AG04449 (cell line): ENCODE results near the gene SOX15.

Source experiments
- CTCF ChIA-PET: fragments of 350-600 bp; formaldehyde crosslinking; extraction: SDS; loops from one replicate; lab custom pipeline; 2021; ENCODE audit warnings: antibody characterized with exemption; lab: Yijun Ruan, JAX
- POLR2A ChIA-PET: fragments of 400-600, 350-600 bp; formaldehyde crosslinking; extraction: SDS; loops from one replicate; lab custom pipeline; 2020; ENCODE audit warnings: antibody characterized with exemption, inconsistent platforms; lab: Yijun Ruan, JAX
- DNase-seq: peaks from one replicate; pipeline ENCODE4 v3.0.0-alpha.2; 2010; ENCODE audit warnings: low read depth, low spot score
- H3K4me3 ChIP-seq: 2 replicates; pipeline ENCODE4 v1.5.1; 2011; ENCODE audit warnings: low read depth, mild to moderate bottlenecking, control low read depth, low read length
- TF ChIP-seq, protein P1 (sequence below): IDR thresholded peaks from one replicate; pipeline ENCODE4 v1.5.1; 2011; ENCODE audit warnings: mild to moderate bottlenecking, moderate library complexity, low read length, control low read depth, inconsistent platforms; ENCODE audit not compliant: insufficient read depth; ENCODE audit errors: missing control alignments

SOX15 gene

DNA sequence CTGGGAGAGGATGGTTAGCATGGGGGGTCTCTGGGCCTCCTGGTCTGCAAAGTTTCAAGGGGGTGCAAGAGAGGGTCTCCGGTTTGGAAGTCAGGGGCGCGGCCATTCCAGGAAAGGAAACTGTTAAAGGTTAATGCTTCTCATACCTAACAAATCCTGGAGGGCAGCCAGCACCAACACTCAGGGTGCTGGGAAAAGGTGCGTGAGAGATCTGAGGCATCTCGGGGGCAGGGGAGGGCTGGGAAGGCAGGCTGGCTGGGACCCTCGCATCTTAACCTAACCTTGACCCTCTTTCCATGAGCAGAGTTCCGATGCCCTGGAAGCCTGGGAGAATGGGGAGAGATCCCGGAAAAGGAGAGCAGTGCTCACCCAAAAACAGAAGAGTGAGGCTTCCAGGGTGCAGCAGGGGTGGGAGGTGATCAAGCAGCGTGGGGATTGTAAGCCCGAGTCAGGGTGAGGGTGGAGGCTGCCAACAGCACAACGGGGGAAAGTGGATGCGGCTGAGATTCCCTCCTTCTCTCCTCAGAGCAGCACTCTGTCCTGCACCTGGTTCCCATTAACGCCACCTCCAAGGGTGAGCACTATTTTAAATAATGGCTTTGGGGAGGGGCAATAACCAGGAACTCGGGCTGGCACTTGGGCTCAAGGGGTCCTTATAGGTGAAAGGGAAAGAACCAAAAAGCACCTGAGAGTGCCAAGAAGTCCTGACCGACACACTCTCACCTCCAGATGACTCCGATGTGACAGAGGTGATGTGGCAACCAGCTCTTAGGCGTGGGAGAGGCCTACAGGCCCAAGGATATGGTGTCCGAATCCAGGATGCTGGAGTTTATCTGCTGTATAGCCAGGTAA, 30.3 kb downstream of the SOX15 start:
- POLR2A ChIA-PET, result interaction anchor here (1.1 to 2.5 kb wide), 4 partner anchors 10 to 214 kb away, joined by 3 to 13 read pairs (median 6); partner anchors contain the start of gene POLR2A
- TF ChIP-seq, protein P1, sequence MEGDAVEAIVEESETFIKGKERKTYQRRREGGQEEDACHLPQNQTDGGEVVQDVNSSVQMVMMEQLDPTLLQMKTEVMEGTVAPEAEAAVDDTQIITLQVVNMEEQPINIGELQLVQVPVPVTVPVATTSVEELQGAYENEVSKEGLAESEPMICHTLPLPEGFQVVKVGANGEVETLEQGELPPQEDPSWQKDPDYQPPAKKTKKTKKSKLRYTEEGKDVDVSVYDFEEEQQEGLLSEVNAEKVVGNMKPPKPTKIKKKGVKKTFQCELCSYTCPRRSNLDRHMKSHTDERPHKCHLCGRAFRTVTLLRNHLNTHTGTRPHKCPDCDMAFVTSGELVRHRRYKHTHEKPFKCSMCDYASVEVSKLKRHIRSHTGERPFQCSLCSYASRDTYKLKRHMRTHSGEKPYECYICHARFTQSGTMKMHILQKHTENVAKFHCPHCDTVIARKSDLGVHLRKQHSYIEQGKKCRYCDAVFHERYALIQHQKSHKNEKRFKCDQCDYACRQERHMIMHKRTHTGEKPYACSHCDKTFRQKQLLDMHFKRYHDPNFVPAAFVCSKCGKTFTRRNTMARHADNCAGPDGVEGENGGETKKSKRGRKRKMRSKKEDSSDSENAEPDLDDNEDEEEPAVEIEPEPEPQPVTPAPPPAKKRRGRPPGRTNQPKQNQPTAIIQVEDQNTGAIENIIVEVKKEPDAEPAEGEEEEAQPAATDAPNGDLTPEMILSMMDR, result no peak
- no peak for DNase-seq
- no peak overlapping the region for H3K4me3 ChIP-seq
- CTCF ChIA-PET, result interaction anchor here (0.6 to 3.3 kb wide), 54 partner anchors 10 to 514 kb away, joined by 3 to 140 read pairs (median 8); partner anchors contain the start of genes KCTD11, MPDU1, NEURL4 and PHF23

DNA sequence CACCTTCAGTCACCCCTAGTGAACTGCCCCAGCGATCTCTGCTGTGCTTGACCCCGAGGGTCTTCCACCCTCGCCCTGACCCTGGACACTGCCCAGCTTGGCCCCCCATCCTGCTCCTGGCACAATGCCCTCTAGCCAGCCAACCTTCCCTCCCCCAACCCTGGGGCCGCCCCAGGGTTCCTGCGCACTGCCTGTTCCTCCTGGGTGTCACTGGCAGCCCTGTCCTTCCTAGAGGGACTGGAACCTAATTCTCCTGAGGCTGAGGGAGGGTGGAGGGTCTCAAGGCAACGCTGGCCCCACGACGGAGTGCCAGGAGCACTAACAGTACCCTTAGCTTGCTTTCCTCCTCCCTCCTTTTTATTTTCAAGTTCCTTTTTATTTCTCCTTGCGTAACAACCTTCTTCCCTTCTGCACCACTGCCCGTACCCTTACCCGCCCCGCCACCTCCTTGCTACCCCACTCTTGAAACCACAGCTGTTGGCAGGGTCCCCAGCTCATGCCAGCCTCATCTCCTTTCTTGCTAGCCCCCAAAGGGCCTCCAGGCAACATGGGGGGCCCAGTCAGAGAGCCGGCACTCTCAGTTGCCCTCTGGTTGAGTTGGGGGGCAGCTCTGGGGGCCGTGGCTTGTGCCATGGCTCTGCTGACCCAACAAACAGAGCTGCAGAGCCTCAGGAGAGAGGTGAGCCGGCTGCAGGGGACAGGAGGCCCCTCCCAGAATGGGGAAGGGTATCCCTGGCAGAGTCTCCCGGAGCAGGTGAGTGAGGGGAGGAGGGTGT, 31.2 kb downstream of the SOX15 start, which contains the start of gene TNFSF13:
Gene TNFSF13 (plus strand): TSS at position 207 of the 776 bp plus-strand sequence. CDS start 290 bp downstream, at position 497.
- ChIA-PET POLR2A (no interaction called here), CTCF (interaction anchor here (1.0 to 4.4 kb wide), 11 partner anchors 8 to 262 kb away, joined by 3 to 35 read pairs (median 4); partner anchors contain the start of genes MPDU1, TNFSF12, TP53 and WRAP53)
- H3K4me3 ChIP-seq, result no peak within 1 kb of the TSS
- TF ChIP-seq, protein P1, result no peak
- DNase-seq, result no peak

DNA sequence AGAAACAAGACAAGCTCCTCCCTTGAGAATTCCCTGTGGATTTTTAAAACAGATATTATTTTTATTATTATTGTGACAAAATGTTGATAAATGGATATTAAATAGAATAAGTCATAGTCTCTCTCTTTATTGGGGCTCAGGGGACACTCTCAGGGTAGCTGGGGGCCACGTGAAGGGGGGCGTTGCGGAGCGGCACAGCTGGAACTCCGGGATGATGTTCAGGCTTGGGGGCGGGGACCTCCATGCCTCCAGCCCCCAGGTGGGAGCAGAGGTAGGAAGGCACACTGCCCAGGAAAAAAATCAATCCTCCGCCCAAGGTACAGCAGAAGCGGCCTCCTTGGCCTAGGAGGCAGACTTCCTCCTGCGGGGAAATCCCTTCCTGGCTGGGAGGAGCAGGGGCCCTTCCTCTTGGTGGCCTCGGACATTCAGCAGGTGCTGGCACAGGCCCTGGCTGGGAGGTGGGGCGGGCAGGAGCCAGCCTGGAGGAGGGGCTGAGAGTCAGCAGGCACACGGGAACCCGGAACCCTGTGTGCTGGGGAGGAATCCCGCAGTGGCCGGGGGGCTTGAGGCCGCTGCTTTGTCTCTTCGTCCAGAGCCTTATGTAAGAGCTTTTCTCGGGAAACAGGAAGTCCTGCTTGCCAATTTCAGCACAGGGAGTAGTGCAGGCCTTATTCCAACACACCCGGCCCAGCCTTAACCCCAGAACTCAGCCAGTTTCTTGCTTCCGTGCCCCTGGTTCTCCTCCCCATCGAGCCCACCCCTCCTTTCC, 31.9 kb downstream of the SOX15 start:
- CTCF ChIA-PET, result interaction anchor here (0.7 to 4.4 kb wide), 13 partner anchors 9 to 512 kb away, joined by 3 to 32 read pairs (median 3); partner anchors contain the start of genes TNFSF12, TP53 and WRAP53
- POLR2A ChIA-PET, result interaction anchor here (0.6 kb wide), 2 partner anchors 164 to 234 kb away, joined by 3 read pairs; no protein-coding TSS in a partner anchor

DNA sequence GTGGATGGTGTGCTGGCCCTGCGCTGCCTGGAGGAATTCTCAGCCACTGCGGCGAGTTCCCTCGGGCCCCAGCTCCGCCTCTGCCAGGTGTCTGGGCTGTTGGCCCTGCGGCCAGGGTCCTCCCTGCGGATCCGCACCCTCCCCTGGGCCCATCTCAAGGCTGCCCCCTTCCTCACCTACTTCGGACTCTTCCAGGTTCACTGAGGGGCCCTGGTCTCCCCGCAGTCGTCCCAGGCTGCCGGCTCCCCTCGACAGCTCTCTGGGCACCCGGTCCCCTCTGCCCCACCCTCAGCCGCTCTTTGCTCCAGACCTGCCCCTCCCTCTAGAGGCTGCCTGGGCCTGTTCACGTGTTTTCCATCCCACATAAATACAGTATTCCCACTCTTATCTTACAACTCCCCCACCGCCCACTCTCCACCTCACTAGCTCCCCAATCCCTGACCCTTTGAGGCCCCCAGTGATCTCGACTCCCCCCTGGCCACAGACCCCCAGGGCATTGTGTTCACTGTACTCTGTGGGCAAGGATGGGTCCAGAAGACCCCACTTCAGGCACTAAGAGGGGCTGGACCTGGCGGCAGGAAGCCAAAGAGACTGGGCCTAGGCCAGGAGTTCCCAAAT, 32.6 kb downstream of the SOX15 start:
- ChIA-PET POLR2A (interaction anchor here (0.6 kb wide), 1 partner anchor 164 kb away, joined by 3 read pairs; no protein-coding TSS in a partner anchor), CTCF (interaction anchor here (0.7 to 4.4 kb wide), 9 partner anchors 9 to 511 kb away, joined by 3 to 32 read pairs (median 3); partner anchors contain the start of gene TP53)

More for the DNA sequence above, 31.9 kb downstream of the SOX15 start:
- H3K4me3 ChIP-seq, result no peak overlapping the region
- TF ChIP-seq, protein P1, result no peak
- DNase-seq, result no peak

DNA sequence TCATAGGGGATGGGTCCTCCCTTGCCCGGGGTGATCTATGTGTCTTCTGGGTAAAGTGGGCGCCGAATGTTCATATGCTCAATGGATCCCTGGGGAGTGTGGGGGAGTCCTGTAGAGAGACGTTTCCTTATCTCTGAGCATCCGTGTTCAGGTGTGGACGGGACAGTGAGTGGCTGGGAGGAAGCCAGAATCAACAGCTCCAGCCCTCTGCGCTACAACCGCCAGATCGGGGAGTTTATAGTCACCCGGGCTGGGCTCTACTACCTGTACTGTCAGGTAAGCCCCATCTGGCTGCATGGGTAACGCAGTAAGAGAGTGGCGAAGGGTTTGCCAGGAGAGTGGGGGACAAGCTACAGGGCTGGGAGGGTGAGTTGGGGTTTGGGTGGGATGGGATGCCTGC, 33.3 kb downstream of the SOX15 start:
- POLR2A ChIA-PET, result no interaction called here
- CTCF ChIA-PET, result interaction anchor here (1.0 to 4.4 kb wide), 3 partner anchors 42 to 510 kb away, joined by 3 to 32 read pairs (median 3); no protein-coding TSS in a partner anchor
- DNase-seq, result no peak
- H3K4me3 ChIP-seq, result no peak overlapping the region
- TF ChIP-seq, protein P1, result no peak

More for the DNA sequence above, 32.6 kb downstream of the SOX15 start:
- no peak overlapping the region for H3K4me3 ChIP-seq
- TF ChIP-seq, protein P1, result no peak
- DNase-seq, result no peak
